Stimulated activated CD4-positive, alpha-beta T cell treated with anti-CD3 and anti-CD28 coated beads, TNF-alpha, amount 100 ng/mL, for 48 hours (primary cell): Measurements from ENCODE around the gene TPCN1.

Source experiments
- DNase-seq, 3 donors: peaks; one replicate each; pipeline ENCODE4 v3.0.0-alpha.2; 2020; ENCODE audit warnings: low read depth in 3 of 3

Gene TPCN1

GRCh38 chr12:113302886-113303640 is 81.8 kb downstream of the TPCN1 start:
- DNase-seq = no peak

DNA sequence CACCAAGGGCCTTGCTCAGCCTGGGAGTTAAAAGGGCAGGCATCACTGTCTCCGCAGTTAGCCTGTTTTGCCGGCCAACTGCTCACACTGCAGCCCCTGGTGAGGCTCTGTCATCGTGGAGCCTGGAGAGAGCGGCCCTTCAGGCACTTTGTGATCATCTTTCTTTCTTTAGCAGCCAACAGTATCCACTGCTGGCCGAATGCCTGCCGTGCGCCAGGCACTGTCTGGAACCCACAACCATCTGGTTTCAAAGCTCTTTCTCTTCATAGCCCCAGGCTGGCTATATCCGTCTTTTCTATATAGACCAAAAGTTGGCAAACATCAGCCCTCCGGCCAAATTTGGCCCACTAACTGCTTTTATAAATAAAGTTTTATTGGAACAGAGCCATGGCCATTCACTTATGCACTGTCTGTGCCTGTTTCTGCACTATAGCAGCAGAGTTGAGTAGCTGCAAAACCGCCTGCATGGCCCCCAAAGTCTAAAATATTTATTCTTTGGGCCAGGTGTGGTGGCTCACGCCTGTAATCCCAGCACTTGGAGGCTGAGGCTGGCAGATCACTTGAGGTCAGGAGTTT is 84.1 kb downstream of the TPCN1 start:
- no peak for DNase-seq

- no peak for DNase-seq
These were observed 85.1 kb downstream of the TPCN1 start for GRCh38 chr12:113306382-113306781.

GRCh38 chr12:113310489-113310888 is 89.2 kb downstream of the TPCN1 start:
- no peak for DNase-seq

GRCh38 chr12:113314121-113314529 is 92.9 kb downstream of the TPCN1 start:
- no peak for DNase-seq

- DNase-seq = no peak
These were observed 94.1 kb downstream of the TPCN1 start for GRCh38 chr12:113315358-113315757.

DNA sequence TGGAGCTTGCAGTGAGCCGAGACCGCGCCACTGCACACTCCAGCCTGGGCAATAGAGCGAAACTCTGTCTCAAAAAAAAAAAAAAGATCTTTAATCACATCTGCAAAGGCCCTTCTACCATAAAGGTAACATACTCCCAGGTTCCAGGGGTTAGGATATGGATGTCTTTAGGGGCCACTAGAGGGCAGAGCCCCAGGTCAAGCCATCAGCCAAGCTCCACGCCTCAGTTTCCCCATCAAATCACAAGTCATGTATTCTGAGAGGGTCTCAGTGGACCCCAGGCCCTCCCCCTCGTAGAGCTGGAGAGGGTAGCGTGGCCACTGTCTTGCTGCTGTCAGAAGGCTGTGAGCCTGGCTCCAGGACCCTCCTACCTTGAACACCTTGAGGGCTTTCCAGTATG is 94.9 kb downstream of the TPCN1 start:
- no peak for DNase-seq

- no peak for DNase-seq
These were observed 95.9 kb downstream of the TPCN1 start for GRCh38 chr12:113317122-113317521.

GRCh38 chr12:113318046-113318656 is 96.9 kb downstream of the TPCN1 start:
- DNase-seq = no peak

GRCh38 chr12:113318900-113319628 is 97.8 kb downstream of the TPCN1 start:
- DNase-seq = no peak

DNA sequence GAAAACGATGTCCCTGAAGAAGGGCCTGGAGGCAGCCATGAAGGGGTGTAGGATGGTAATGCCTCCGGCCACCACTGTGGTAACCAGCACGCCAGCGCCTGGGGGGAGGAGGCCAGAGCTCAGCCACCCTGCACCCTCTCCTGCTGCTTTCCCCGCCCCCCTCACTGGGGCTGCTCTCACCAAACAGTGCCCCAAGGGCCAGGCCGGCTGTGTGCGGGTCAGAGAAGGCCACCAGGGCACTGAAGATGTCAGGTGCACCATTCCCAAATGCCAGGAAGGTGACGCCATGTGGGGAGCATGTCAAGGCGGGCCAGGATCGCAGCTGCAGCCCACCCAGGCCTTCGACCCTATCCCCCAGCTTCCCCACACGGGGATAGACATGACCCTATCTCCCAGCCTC is 99.1 kb downstream of the TPCN1 start:
- DNase-seq = no peak

- DNase-seq = no peak
These were observed 101.1 kb downstream of the TPCN1 start for GRCh38 chr12:113322343-113322742.

DNA sequence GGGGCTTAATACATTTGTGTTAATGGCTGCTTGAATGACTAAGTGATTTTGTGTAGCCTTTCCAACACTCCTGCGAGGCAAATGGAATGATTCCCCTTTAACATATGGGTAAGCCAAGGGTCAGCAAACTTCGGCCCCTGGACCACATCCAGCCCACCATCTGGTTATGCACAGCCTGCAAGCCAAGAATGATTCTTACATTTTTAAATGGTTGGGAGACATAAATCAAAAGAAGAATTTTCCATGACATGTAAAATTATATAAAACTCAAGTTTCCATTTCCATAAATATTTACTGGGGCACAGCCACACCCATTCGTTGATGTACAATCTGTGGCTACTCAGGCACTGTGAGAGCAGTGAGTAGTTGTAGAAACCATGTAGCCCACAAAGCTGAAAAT is 104.7 kb downstream of the TPCN1 start:
- DNase-seq = no peak

- no peak for DNase-seq
These were observed 105.6 kb downstream of the TPCN1 start for GRCh38 chr12:113326775-113327395.

DNA sequence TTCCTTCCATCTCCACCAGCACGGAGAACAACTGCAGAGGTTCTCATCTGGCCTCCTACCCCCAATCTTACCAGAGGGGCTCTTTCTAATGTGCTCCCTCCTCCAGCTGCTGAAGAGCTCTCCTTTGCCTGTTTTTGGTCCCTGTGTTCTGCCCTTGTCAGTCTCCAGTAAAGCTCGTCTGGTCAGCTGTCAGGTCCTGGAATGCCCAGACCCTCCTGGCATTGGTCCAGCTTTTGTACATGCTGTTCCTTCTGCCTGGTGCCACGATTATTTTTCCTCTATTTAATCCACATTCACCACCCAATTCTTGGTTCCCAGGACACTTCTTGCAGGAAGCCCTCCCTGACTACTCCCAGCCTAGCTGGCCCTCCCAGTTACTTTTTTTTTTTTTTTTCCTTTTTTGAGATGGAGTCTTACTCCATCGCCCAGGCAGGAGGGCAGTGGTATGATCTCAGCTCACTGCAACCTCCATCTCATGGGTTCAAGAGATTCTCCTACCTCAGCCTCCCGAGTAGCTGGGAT is 107.2 kb downstream of the TPCN1 start:
- DNase-seq = no peak

DNA sequence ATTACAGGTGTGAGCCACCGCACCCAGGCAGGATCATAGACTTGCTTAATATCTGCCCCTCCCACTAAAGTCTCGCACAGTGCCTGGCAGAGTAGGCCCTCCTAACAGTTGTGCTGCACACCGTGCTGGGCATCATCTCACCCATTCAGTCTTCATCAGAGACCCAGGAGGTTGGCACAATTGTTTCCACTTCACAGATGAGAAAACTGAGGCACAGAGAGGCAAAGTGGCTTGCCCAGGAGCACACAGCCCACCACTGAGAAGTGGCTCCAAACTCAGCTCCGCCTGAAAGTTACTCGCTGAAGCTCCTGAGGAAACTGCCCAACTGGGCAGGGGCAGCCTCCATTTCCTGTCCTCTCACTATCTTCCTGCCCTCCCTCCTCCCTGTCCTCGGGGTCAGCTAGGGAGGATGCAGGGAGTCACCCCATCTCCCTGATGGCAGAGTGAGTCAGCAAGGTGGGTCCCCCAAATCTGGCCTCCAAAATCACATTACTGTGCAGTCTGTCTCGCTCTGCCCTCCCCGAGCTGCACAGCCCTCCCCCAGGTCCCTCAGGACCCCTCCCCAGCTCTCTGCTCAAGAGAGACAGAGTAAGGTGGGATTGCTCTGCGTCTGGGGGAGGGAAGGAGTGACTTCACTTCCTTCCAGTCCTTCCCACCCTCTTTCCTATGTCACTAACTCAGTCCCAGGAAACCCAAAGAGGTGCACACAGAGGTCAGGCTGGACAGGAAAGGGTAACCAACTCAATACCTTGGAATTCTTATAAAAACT is 107.9 kb downstream of the TPCN1 start:
- no peak for DNase-seq

DNA sequence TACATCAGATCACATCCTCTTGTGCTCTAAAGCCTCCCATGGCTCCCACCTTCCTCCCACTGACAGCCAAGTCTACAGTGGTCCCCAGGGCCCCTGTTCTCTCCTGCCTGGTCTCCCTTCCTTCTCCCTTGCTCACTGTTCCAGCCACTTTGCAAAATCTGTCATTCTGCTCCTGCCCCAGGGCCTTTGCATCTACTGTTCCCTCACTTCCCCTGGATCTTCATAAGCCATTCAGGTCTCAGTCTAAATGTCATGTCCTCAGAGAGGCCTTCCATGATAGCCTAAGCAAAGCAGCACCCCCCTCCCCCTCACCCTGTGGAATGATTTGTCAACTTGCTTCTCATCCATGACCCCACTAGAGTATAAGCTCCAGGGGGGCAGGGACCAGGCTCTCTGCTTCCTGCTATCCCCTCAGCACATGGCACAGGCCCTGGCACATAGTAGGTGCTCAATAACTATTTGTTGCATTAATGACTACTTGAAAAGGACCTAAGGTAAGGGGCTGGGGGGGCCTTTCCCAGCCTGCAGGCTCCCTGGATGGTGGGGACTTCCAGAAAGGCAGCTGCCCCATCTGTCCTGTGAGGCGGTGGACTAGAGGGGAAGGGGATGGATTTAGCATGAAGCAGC is 108.6 kb downstream of the TPCN1 start:
- no peak for DNase-seq

GRCh38 chr12:113330505-113330904 is 109.2 kb downstream of the TPCN1 start:
- no peak for DNase-seq

- no peak for DNase-seq
These were observed 111.6 kb downstream of the TPCN1 start for GRCh38 chr12:113332688-113333417.

- DNase-seq = no peak
These were observed 112.1 kb downstream of the TPCN1 start for GRCh38 chr12:113333418-113333750.
